Vagina (tissue), 2 donors: ENCODE data around the gene PAM16.

Experiments
- POLR2AphosphoS5 ChIP-seq, 2 donors: sonication (generic); formaldehyde crosslinking; IDR thresholded peaks; one replicate each; pipeline ENCODE4 v1.9.0; 2017; ENCODE audit warnings: antibody characterized with exemption in 2 of 2, mild to moderate bottlenecking in 2 of 2, low read depth in 1 of 2; ENCODE audit not compliant: insufficient read depth in 1 of 2
- TF ChIP-seq, protein P1 (sequence below), 3 experiments: fragments of 450-650 bp in 2 of 3; fragments of 200-600 bp in 1 of 3; sonication (generic) in 1 of 3; IDR thresholded peaks; one replicate each; pipeline ENCODE4 v1.5.1; 2017 to 2019; ENCODE audit warnings: antibody characterized with exemption in 3 of 3, mild to moderate bottlenecking in 2 of 3, moderate library complexity in 2 of 3

DNA sequence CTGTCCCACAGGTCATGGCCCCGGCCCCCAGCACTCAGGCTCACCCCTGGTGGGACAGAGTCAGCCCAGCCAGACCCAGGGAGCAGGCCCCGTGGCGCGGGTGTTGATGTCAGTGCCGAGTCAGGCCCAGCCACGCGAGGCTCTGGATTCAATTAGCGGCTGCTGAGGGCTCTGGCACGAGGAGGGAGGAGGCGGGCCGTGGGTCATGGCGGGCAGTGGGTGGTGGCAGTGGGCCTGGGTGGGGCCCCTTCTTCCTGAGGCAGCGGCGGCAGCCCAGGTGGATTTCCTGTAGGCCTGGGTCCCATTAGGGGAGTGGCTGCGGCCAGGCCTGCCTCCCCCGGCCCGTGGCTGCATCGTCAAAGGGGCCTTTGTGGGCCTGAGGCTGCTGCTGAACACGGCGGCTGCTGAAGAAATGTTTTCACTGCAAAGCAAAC lies 33.4 kb upstream of the PAM16 start:
- peak in 1 of 2 donors; percentile 58 for TF ChIP-seq POLR2AphosphoS5 (IDR thresholded peaks at IDR 0.05; ENCODE audit: insufficient read depth in 1 of 2, low read depth in 1 of 2)
- TF ChIP-seq, protein P1, sequence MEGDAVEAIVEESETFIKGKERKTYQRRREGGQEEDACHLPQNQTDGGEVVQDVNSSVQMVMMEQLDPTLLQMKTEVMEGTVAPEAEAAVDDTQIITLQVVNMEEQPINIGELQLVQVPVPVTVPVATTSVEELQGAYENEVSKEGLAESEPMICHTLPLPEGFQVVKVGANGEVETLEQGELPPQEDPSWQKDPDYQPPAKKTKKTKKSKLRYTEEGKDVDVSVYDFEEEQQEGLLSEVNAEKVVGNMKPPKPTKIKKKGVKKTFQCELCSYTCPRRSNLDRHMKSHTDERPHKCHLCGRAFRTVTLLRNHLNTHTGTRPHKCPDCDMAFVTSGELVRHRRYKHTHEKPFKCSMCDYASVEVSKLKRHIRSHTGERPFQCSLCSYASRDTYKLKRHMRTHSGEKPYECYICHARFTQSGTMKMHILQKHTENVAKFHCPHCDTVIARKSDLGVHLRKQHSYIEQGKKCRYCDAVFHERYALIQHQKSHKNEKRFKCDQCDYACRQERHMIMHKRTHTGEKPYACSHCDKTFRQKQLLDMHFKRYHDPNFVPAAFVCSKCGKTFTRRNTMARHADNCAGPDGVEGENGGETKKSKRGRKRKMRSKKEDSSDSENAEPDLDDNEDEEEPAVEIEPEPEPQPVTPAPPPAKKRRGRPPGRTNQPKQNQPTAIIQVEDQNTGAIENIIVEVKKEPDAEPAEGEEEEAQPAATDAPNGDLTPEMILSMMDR (IDR thresholded peaks at IDR 0.05), result no peak
